Osteoblast (primary cell): ENCODE results near the gene FTL. TPM values are rescaled to one million over a fixed set of nuclear protein-coding genes. Genes with fewer than 3 reads are reported as not detected.

ENCODE experiments used
- DNase-seq: peaks from one replicate; pipeline ENCODE4 v3.0.0; 2011; ENCODE audit warnings: low spot score, mixed read lengths; ENCODE audit not compliant: insufficient read length; ENCODE audit errors: missing footprints
- H2AFZ ChIP-seq: 2 replicates; pipeline ENCODE4 v1.6.0; 2011; ENCODE audit warnings: mild to moderate bottlenecking, low read length
- H3K27ac ChIP-seq: 2 replicates; pipeline ENCODE4 v1.5.1; 2011; ENCODE audit warnings: mild to moderate bottlenecking, low read depth, low read length, moderate library complexity
- H3K27me3 ChIP-seq: 2 replicates; pipeline ENCODE4 v1.6.0; 2012; ENCODE audit warnings: mild to moderate bottlenecking, control low read depth, inconsistent platforms, low read length, moderate library complexity; ENCODE audit not compliant: insufficient read depth
- H3K36me3 ChIP-seq: 2 replicates; pipeline ENCODE4 v1.5.1; 2011; ENCODE audit warnings: mild to moderate bottlenecking, low read length, control low read depth, moderate library complexity; ENCODE audit not compliant: insufficient read depth
- H3K4me1 ChIP-seq: 2 replicates; pipeline ENCODE4 v1.5.1; 2011; ENCODE audit warnings: mild to moderate bottlenecking, low read length, control low read depth, moderate library complexity; ENCODE audit not compliant: insufficient read depth
- H3K4me2 ChIP-seq: 2 replicates; pipeline ENCODE4 v1.6.0; 2011; ENCODE audit warnings: mild to moderate bottlenecking, low read length; ENCODE audit not compliant: insufficient read depth
- H3K4me3 ChIP-seq: fragments of 200-600 bp; sonication (generic); 3 replicates; pipeline ENCODE4 v1.5.1; 2012; ENCODE audit warnings: mild to moderate bottlenecking, low read length, inconsistent platforms; ENCODE audit not compliant: insufficient read depth
- H3K79me2 ChIP-seq: 2 replicates; pipeline ENCODE4 v1.6.0; 2012; ENCODE audit warnings: mild to moderate bottlenecking, low read length, control low read depth, inconsistent platforms; ENCODE audit not compliant: insufficient read depth
- H3K9me3 ChIP-seq: 2 replicates; pipeline ENCODE4 v1.5.1; 2011; ENCODE audit warnings: low read depth, low read length, control low read depth
- H4K20me1 ChIP-seq: 2 replicates; pipeline ENCODE4 v1.6.0; 2012; ENCODE audit warnings: mild to moderate bottlenecking, low read length, control low read depth; ENCODE audit not compliant: insufficient read depth
- CTCF ChIP-seq: IDR thresholded peaks from 2 replicates; pipeline ENCODE4 v1.5.1; 2011; ENCODE audit warnings: mild to moderate bottlenecking, low read depth, low read length, moderate library complexity; ENCODE audit errors: extremely low read depth
- total RNA-seq: library from RNA; depleted of rRNA; stranded (reverse); fragments of >200 nt; gene quantifications from 2 replicates; pipeline ENCODE4 v1.2.3, GENCODE V29; 2012

Gene FTL
- total RNA-seq, 1 donor: 4,197 TPM

GRCh38 chr19:48969276-48970138 lies 4.4 kb downstream of the FTL start:
- Histone ChIP-seq H3K27me3 (no peaks in the 10 kb centered on the region), H3K36me3 (peaks cover 33% of the 10 kb centered on the region), H3K9me3 (no peaks in the 10 kb centered on the region), H3K4me2 (no peak overlapping the region), H3K4me3 (no peak overlapping the region), H4K20me1 (peaks cover 29% of the 10 kb centered on the region), H3K27ac (no peak overlapping the region), H2AFZ (no peak overlapping the region), H3K4me1 (peaks cover 22% of the 10 kb centered on the region), H3K79me2 (peaks cover 19% of the 10 kb centered on the region)
- no peak for TF ChIP-seq CTCF
- DNase-seq: peak; percentile 37

- Histone ChIP-seq H3K27ac (no peak overlapping the region), H3K4me1 (peaks cover 17% of the 10 kb centered on the region), H3K79me2 (peaks cover 17% of the 10 kb centered on the region), H2AFZ (no peak overlapping the region), H3K4me2 (no peak overlapping the region), H4K20me1 (peaks cover 29% of the 10 kb centered on the region), H3K27me3 (no peaks in the 10 kb centered on the region), H3K36me3 (peaks cover 35% of the 10 kb centered on the region), H3K4me3 (no peak overlapping the region), H3K9me3 (no peaks in the 10 kb centered on the region)
- TF ChIP-seq CTCF: no peak
- peak; percentile 30 for DNase-seq
Measured at GRCh38 chr19:48970139-48970766, 5.1 kb downstream of the FTL start.

GRCh38 chr19:48970923-48971395 lies 5.8 kb downstream of the FTL start:
- TF ChIP-seq CTCF: peak; percentile 94
- H3K27me3 ChIP-seq: no peaks in the 10 kb centered on the region
- no peaks in the 10 kb centered on the region for H3K9me3 ChIP-seq
- peak; percentile 94 for DNase-seq
- no peak overlapping the region for H3K4me3 ChIP-seq
- H3K4me2 ChIP-seq: no peak overlapping the region
- peaks cover 10% of the 10 kb centered on the region for H3K79me2 ChIP-seq
- H3K36me3 ChIP-seq: peaks cover 39% of the 10 kb centered on the region
- peaks cover 17% of the 10 kb centered on the region for H3K4me1 ChIP-seq
- H3K27ac ChIP-seq: no peak overlapping the region
- peaks cover 24% of the 10 kb centered on the region for H4K20me1 ChIP-seq
- H2AFZ ChIP-seq: no peak overlapping the region
